Gastroesophageal sphincter (tissue), 4 donors: ENCODE measurements around the gene HBG2. TPM values are rescaled to one million over a fixed set of nuclear protein-coding genes. Genes with fewer than 3 reads are reported as not detected.

ENCODE experiments used
- ATAC-seq: fragments of 150-250 bp; one replicate; pipeline ENCODE4 v1.9.1; 2016; ENCODE audit warnings: mild to moderate bottlenecking, moderate library complexity
- H3K27ac ChIP-seq, 4 donors: fragments of 200-600 bp; sonication (generic) in 3 of 4; 1 replicate in 3 of 4; 2 replicates in 1 of 4; pipeline ENCODE4 v1.5.1; 2016 to 2019
- H3K27me3 ChIP-seq: fragments of 200-600 bp; sonication (generic); one replicate; pipeline ENCODE4 v1.5.1; 2019
- H3K36me3 ChIP-seq, 2 donors: fragments of 200-600 bp; sonication (generic); one replicate each; pipeline ENCODE4 v1.5.1; 2019; ENCODE audit warnings: control low read depth in 1 of 2
- H3K4me1 ChIP-seq, 3 donors: fragments of 200-600 bp; sonication (generic); 1 replicate in 2 of 3; 2 replicates in 1 of 3; pipeline ENCODE4 v1.5.1; 2016 to 2019; ENCODE audit warnings: control low read depth in 2 of 3
- H3K4me3 ChIP-seq, 2 donors: fragments of 200-600 bp; sonication (generic); one replicate each; pipeline ENCODE4 v1.5.1; 2019; ENCODE audit warnings: mild to moderate bottlenecking in 1 of 2, moderate library complexity in 1 of 2
- H3K9me3 ChIP-seq, 3 donors: fragments of 200-600 bp; sonication (generic); one replicate each; pipeline ENCODE4 v1.5.1; 2017 to 2019; ENCODE audit warnings: control low read depth in 2 of 3
- CTCF ChIP-seq, 4 experiments: fragments of 200-600 bp in 2 of 4; fragments of 450-650 bp in 2 of 4; sonication (generic) in 1 of 4; IDR thresholded peaks; one replicate each; pipeline ENCODE4 v1.5.1; 2017 to 2019; ENCODE audit warnings: antibody characterized with exemption in 4 of 4, mild to moderate bottlenecking in 2 of 4, moderate library complexity in 2 of 4
- EP300 ChIP-seq: sonication (generic); formaldehyde crosslinking; IDR thresholded peaks from one replicate; pipeline ENCODE4 v1.6.1; 2017; ENCODE audit warnings: antibody characterized with exemption, mild to moderate bottlenecking
- POLR2A ChIP-seq, 2 donors: fragments of 450-650 bp; IDR thresholded peaks; one replicate each; pipeline ENCODE4 v1.6.1; 2017; ENCODE audit warnings: antibody characterized with exemption in 2 of 2, mild to moderate bottlenecking in 2 of 2, moderate library complexity in 1 of 2
- POLR2AphosphoS5 ChIP-seq: sonication (generic); formaldehyde crosslinking; IDR thresholded peaks from one replicate; pipeline ENCODE4 v1.6.1; 2017; ENCODE audit warnings: antibody characterized with exemption
- WGBS, 2 donors: methylation state at CpG; one replicate each; pipeline ENCODE4 v1.1.5; 2018; ENCODE audit warnings: low coverage in 1 of 2; 5-methylcytosine and 5-hydroxymethylcytosine counted together
- total RNA-seq, 4 donors: library from RNA; depleted of rRNA; stranded (reverse); fragments of >200 nt; gene quantifications; one replicate each; pipeline ENCODE4 v1.1.0, GENCODE V29; 2016

HBG2 gene
- total RNA-seq, 4 donors from 2014 or later = not detected

GRCh38 chr11:5224538-5225479, 29.8 kb downstream of the HBG2 start:
- H3K36me3 ChIP-seq = no peaks in the 10 kb centered on the region
- no peak overlapping the region for H3K27ac ChIP-seq
- H3K4me1 ChIP-seq = no peaks in the 10 kb centered on the region
- H3K9me3 ChIP-seq = peaks cover 0 to 6% (median 0%) of the 10 kb centered on the region in 3 donors
- TF ChIP-seq CTCF (IDR thresholded peaks at IDR 0.05) = no peak
- ATAC-seq = no peak
- no peak overlapping the region for H3K4me3 ChIP-seq
- WGBS, 2 donors = 0 to 83% methylated on average over 1 to 4 of the region's 6 CpGs
- no peaks in the 10 kb centered on the region for H3K27me3 ChIP-seq

- H3K9me3 ChIP-seq = peaks cover 0 to 6% (median 0%) of the 10 kb centered on the region in 3 donors
- H3K27me3 ChIP-seq = no peaks in the 10 kb centered on the region
- WGBS, 2 donors = 78 to 89% methylated on average over 1 of the region's 1 CpG
- H3K36me3 ChIP-seq = no peaks in the 10 kb centered on the region
- no peak overlapping the region for H3K4me3 ChIP-seq
- no peaks in the 10 kb centered on the region for H3K4me1 ChIP-seq
- H3K27ac ChIP-seq = no peak overlapping the region
- ATAC-seq = no peak
- no peak for TF ChIP-seq EP300
- no peak for TF ChIP-seq CTCF (IDR thresholded peaks at IDR 0.05)
- TF ChIP-seq POLR2AphosphoS5 = no peak
- no peak for TF ChIP-seq POLR2A (IDR thresholded peaks at IDR 0.05)
These were observed 30.9 kb downstream of the HBG2 start for GRCh38 chr11:5223686-5224085.

GRCh38 chr11:5223146-5223545, 31.4 kb downstream of the HBG2 start:
- TF ChIP-seq CTCF (IDR thresholded peaks at IDR 0.05) (no peak), POLR2AphosphoS5 (no peak), EP300 (no peak), POLR2A (IDR thresholded peaks at IDR 0.05) (no peak)
- no peak for ATAC-seq
- Histone ChIP-seq H3K36me3 (no peaks in the 10 kb centered on the region), H3K27ac (no peak overlapping the region), H3K27me3 (no peaks in the 10 kb centered on the region), H3K9me3 (peaks cover 0 to 6% (median 0%) of the 10 kb centered on the region in 3 donors), H3K4me3 (no peak overlapping the region), H3K4me1 (no peaks in the 10 kb centered on the region)
- 51 to 100% methylated on average over 2 to 4 of the region's 6 CpGs for WGBS, 2 donors

GRCh38 chr11:5210376-5210885, 44.1 kb downstream of the HBG2 start:
- H3K27me3 ChIP-seq = no peaks in the 10 kb centered on the region
- H3K4me3 ChIP-seq = no peak overlapping the region
- H3K9me3 ChIP-seq = no peaks in the 10 kb centered on the region
- 54 to 62% methylated on average over 3 to 7 of the region's 7 CpGs for WGBS, 2 donors
- H3K27ac ChIP-seq = no peak overlapping the region
- H3K36me3 ChIP-seq = no peaks in the 10 kb centered on the region
- H3K4me1 ChIP-seq = no peaks in the 10 kb centered on the region
- no peak for ATAC-seq
- TF ChIP-seq POLR2A (IDR thresholded peaks at IDR 0.05) (no peak), EP300 (no peak), CTCF (IDR thresholded peaks at IDR 0.05) (no peak), POLR2AphosphoS5 (no peak)

GRCh38 chr11:5204787-5205186, 49.8 kb downstream of the HBG2 start:
- H3K4me3 ChIP-seq = no peak overlapping the region
- no peaks in the 10 kb centered on the region for H3K36me3 ChIP-seq
- whole genome bisulfite sequencing, 2 donors = 11 to 13% methylated on average over 1 of the region's 1 CpG
- H3K9me3 ChIP-seq = no peaks in the 10 kb centered on the region
- H3K27ac ChIP-seq = no peak overlapping the region
- no peaks in the 10 kb centered on the region for H3K27me3 ChIP-seq
- TF ChIP-seq EP300 (no peak), POLR2AphosphoS5 (no peak), CTCF (IDR thresholded peaks at IDR 0.05) (peak in 2 of 4 experiments; percentile 28 to 30)
- no peaks in the 10 kb centered on the region for H3K4me1 ChIP-seq
- no peak for ATAC-seq
